Vagina (tissue), 2 donors: ENCODE data around the gene BTK. TPM values are rescaled to one million over a fixed set of nuclear protein-coding genes. Genes with fewer than 3 reads are reported as not detected.

ENCODE experiments used
- DNase-seq, 2 donors: peaks; one replicate each; pipeline ENCODE4 v3.0.0-alpha.2; 2017; ENCODE audit errors: extremely low spot score in 2 of 2
- H3K27ac ChIP-seq: fragments of 200-600 bp; sonication (generic); one replicate; pipeline ENCODE4 v1.5.1; 2019
- H3K27me3 ChIP-seq: fragments of 200-600 bp; sonication (generic); one replicate; pipeline ENCODE4 v1.5.1; 2019
- H3K36me3 ChIP-seq, 2 donors: fragments of 200-600 bp; sonication (generic); one replicate each; pipeline ENCODE4 v1.5.1; 2017 to 2019
- H3K4me1 ChIP-seq: fragments of 200-600 bp; sonication (generic); one replicate; pipeline ENCODE4 v1.5.1; 2019
- H3K4me3 ChIP-seq, 2 donors: fragments of 200-600 bp; sonication (generic); 1 replicate in 1 of 2; 2 replicates in 1 of 2; pipeline ENCODE4 v1.5.1; 2016 to 2019
- H3K9me3 ChIP-seq: fragments of 200-600 bp; sonication (generic); one replicate; pipeline ENCODE4 v1.5.1; 2019
- POLR2A ChIP-seq, 2 donors: fragments of 450-650 bp; IDR thresholded peaks; one replicate each; pipeline ENCODE4 v1.6.1; 2017; ENCODE audit warnings: antibody characterized with exemption in 2 of 2, mild to moderate bottlenecking in 2 of 2, moderate library complexity in 2 of 2
- POLR2AphosphoS5 ChIP-seq, 2 donors: sonication (generic); formaldehyde crosslinking; IDR thresholded peaks; one replicate each; pipeline ENCODE4 v1.9.0; 2017; ENCODE audit warnings: antibody characterized with exemption in 2 of 2, mild to moderate bottlenecking in 2 of 2, low read depth in 1 of 2; ENCODE audit not compliant: insufficient read depth in 1 of 2
- intact Hi-C: fragments of 100-400 bp; cut with DNase I; formaldehyde crosslinking; loops from one replicate; pipeline ENCODE4 v1.15.1; 2023
- total RNA-seq: library from RNA; depleted of rRNA; stranded (reverse); fragments of >200 nt; gene quantifications from one replicate; pipeline ENCODE4 v1.2.3, GENCODE V29; 2016
- TF ChIP-seq, protein P1 (sequence below), 3 experiments: fragments of 450-650 bp in 2 of 3; fragments of 200-600 bp in 1 of 3; sonication (generic) in 1 of 3; IDR thresholded peaks; one replicate each; pipeline ENCODE4 v1.5.1; 2017 to 2019; ENCODE audit warnings: antibody characterized with exemption in 3 of 3, mild to moderate bottlenecking in 2 of 3, moderate library complexity in 2 of 3

Gene BTK
- total RNA-seq, 1 donor from 2014 or later = 4.4 TPM

DNA sequence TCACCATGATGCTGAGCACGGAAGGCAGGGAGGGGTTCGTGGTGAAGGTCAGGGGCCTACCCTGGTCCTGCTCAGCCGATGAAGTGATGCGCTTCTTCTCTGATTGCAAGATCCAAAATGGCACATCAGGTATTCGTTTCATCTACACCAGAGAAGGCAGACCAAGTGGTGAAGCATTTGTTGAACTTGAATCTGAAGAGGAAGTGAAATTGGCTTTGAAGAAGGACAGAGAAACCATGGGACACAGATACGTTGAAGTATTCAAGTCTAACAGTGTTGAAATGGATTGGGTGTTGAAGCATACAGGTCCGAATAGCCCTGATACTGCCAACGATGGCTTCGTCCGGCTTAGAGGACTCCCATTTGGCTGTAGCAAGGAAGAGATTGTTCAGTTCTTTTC is 26.0 kb upstream of the BTK start:
- intact Hi-C loops = loop anchor here (10.0 kb wide), 1 partner anchor 143 kb away; the partner anchor contains the start of gene ARMCX1
- TF ChIP-seq, protein P1, sequence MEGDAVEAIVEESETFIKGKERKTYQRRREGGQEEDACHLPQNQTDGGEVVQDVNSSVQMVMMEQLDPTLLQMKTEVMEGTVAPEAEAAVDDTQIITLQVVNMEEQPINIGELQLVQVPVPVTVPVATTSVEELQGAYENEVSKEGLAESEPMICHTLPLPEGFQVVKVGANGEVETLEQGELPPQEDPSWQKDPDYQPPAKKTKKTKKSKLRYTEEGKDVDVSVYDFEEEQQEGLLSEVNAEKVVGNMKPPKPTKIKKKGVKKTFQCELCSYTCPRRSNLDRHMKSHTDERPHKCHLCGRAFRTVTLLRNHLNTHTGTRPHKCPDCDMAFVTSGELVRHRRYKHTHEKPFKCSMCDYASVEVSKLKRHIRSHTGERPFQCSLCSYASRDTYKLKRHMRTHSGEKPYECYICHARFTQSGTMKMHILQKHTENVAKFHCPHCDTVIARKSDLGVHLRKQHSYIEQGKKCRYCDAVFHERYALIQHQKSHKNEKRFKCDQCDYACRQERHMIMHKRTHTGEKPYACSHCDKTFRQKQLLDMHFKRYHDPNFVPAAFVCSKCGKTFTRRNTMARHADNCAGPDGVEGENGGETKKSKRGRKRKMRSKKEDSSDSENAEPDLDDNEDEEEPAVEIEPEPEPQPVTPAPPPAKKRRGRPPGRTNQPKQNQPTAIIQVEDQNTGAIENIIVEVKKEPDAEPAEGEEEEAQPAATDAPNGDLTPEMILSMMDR (IDR thresholded peaks at IDR 0.05) = no peak
- TF ChIP-seq POLR2AphosphoS5 (IDR thresholded peaks at IDR 0.05; ENCODE audit: insufficient read depth in 1 of 2, low read depth in 1 of 2) (no peak), POLR2A (IDR thresholded peaks at IDR 0.05) (no peak)
- Histone ChIP-seq H3K4me3 (no peak overlapping the region), H3K27me3 (no peaks in the 10 kb centered on the region), H3K4me1 (peaks cover 12% of the 10 kb centered on the region), H3K9me3 (no peaks in the 10 kb centered on the region), H3K27ac (no peak overlapping the region), H3K36me3 (no peaks in the 10 kb centered on the region)
- no peak for DNase-seq

GRCh38 chrX:101410461-101410860 is 24.5 kb upstream of the BTK start:
- Histone ChIP-seq H3K4me1 (peaks cover 16% of the 10 kb centered on the region), H3K36me3 (no peaks in the 10 kb centered on the region), H3K9me3 (no peaks in the 10 kb centered on the region), H3K27me3 (no peaks in the 10 kb centered on the region), H3K4me3 (no peak overlapping the region), H3K27ac (peak overlapping the region; percentile 25)
- TF ChIP-seq POLR2A (IDR thresholded peaks at IDR 0.05) (no peak), POLR2AphosphoS5 (IDR thresholded peaks at IDR 0.05; ENCODE audit: insufficient read depth in 1 of 2, low read depth in 1 of 2) (no peak)
- TF ChIP-seq, protein P1 (IDR thresholded peaks at IDR 0.05) = no peak
- DNase-seq = no peak
- intact Hi-C loops = loop anchor here (10.0 kb wide), 1 partner anchor 144 kb away; the partner anchor contains the start of gene ARMCX1

- Histone ChIP-seq H3K36me3 (no peaks in the 10 kb centered on the region), H3K27ac (peak overlapping the region; percentile 91), H3K27me3 (no peaks in the 10 kb centered on the region), H3K4me1 (peaks cover 16% of the 10 kb centered on the region), H3K4me3 (peak overlapping the region; percentile 48 to 54), H3K9me3 (no peaks in the 10 kb centered on the region)
- TF ChIP-seq POLR2AphosphoS5 (IDR thresholded peaks at IDR 0.05; ENCODE audit: insufficient read depth in 1 of 2, low read depth in 1 of 2) = no peak
- TF ChIP-seq, protein P1 (IDR thresholded peaks at IDR 0.05) = no peak
- TF ChIP-seq POLR2A (IDR thresholded peaks at IDR 0.05) = no peak
- intact Hi-C loops = no loop called here
- DNase-seq = no peak
These were observed 23.1 kb upstream of the BTK start for GRCh38 chrX:101409043-101409442.

DNA sequence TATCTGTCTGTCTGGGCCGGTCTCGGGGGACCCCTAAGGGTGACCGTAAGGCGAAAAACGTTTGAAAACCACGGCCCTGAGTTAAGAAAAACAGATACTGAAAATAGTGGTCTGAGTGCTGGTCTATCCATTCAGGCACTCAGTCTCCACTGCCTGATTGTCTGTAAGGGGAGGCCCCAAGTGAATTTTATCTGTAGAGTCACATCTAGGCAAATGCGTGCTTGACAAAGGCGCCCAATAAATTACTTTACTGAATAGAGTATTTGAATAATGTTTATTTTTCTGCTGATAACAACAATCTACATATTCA is 22.5 kb upstream of the BTK start:
- Histone ChIP-seq H3K9me3 (no peaks in the 10 kb centered on the region), H3K4me1 (peaks cover 16% of the 10 kb centered on the region), H3K4me3 (peak overlapping the region; percentile 48 to 54), H3K27ac (peak overlapping the region; percentile 91), H3K36me3 (no peaks in the 10 kb centered on the region), H3K27me3 (no peaks in the 10 kb centered on the region)
- TF ChIP-seq POLR2AphosphoS5 (IDR thresholded peaks at IDR 0.05; ENCODE audit: insufficient read depth in 1 of 2, low read depth in 1 of 2) (no peak), POLR2A (IDR thresholded peaks at IDR 0.05) (no peak)
- TF ChIP-seq, protein P1 (IDR thresholded peaks at IDR 0.05) = no peak
- intact Hi-C loops = no loop called here
- no peak for DNase-seq

GRCh38 chrX:101407748-101408531 is 21.9 kb upstream of the BTK start, which contains the start of the genes GLA and HNRNPH2:
GLA (minus strand) TSS chrX:101407925; CDS start chrX:101407903, 22 bp downstream.
HNRNPH2 (plus strand) TSS chrX:101408222; CDS start chrX:101411989, 3,767 bp downstream.
- no peaks in the 10 kb centered on the region for H3K36me3 ChIP-seq
- peak in 1 of 2 donors; percentile 98 for DNase-seq
- H3K4me1 ChIP-seq = peaks cover 16% of the 10 kb centered on the region
- peak within 1 kb of the TSS; percentile 54 to 58 for H3K4me3 ChIP-seq
- no peaks in the 10 kb centered on the region for H3K27me3 ChIP-seq
- TF ChIP-seq POLR2AphosphoS5 (IDR thresholded peaks at IDR 0.05; ENCODE audit: insufficient read depth in 1 of 2, low read depth in 1 of 2) = peak; percentile 90 to 93
- TF ChIP-seq POLR2A (IDR thresholded peaks at IDR 0.05) = peak in 1 of 2 donors; percentile 87
- TF ChIP-seq, protein P1 (IDR thresholded peaks at IDR 0.05) = no peak
- no peaks in the 10 kb centered on the region for H3K9me3 ChIP-seq
- H3K27ac ChIP-seq = peak within 1 kb of the TSS; percentile 91
- intact Hi-C loops = no loop called here
